Activated B cell treated with CpG ODN at 0.5 μM for 24 hours (primary cell): ENCODE results near the gene INPP4B. TPM values are rescaled to one million over a fixed set of nuclear protein-coding genes. Genes with fewer than 3 reads are reported as not detected.

Experiments used
- ATAC-seq: fragments of 200-7000 bp; cut with Tn5 transposase; one replicate; pipeline ENCODE4 v1.10.0; 2021; ENCODE audit warnings: low read depth, mild to moderate bottlenecking, moderate library complexity
- CTCF ChIA-PET: fragments of 350-600 bp; sonication (Branson Sonifier 250); formaldehyde crosslinking; loops from one replicate; lab custom pipeline; 2021; ENCODE audit warnings: antibody characterized with exemption; lab: Charles Lee
- POLR2A ChIA-PET: fragments of 350-600 bp; sonication (Branson Sonifier 250); formaldehyde crosslinking; loops from one replicate; lab custom pipeline; 2021; ENCODE audit warnings: antibody characterized with exemption; lab: Charles Lee
- DNase-seq: peaks from one replicate; pipeline ENCODE4 v3.0.0; 2022
- H3K27ac Mint-ChIP-seq: one replicate; pipeline ENCODE4 v1.8.0; 2020; ENCODE audit warnings: mixed read lengths
- H3K27me3 Mint-ChIP-seq: one replicate; pipeline ENCODE4 v1.8.0; 2021; ENCODE audit warnings: mixed read lengths
- H3K36me3 Mint-ChIP-seq: one replicate; pipeline ENCODE4 v1.8.0; 2021; ENCODE audit warnings: low read depth, mixed read lengths
- H3K4me1 Mint-ChIP-seq: one replicate; pipeline ENCODE4 v1.8.0; 2021; ENCODE audit warnings: mixed read lengths
- H3K4me3 Mint-ChIP-seq: one replicate; pipeline ENCODE4 v1.8.0; 2020; ENCODE audit warnings: mild to moderate bottlenecking, mixed read lengths
- H3K9me3 Mint-ChIP-seq: one replicate; pipeline ENCODE4 v1.8.0; 2020; ENCODE audit warnings: mixed read lengths
- intact Hi-C: fragments of 100-400 bp; cut with micrococcal nuclease; formaldehyde crosslinking; loops from one replicate; pipeline ENCODE4 v1.15.1; 2024
- total RNA-seq: library from RNA; stranded (reverse); gene quantifications from 2 replicates; pipeline ENCODE4 v1.2.3, GENCODE V29; 2022
- TF ChIP-seq, protein P1 (sequence below): fragments of 200-600 bp; IDR thresholded peaks from one replicate; pipeline ENCODE4 v1.8.0; 2022; ENCODE audit warnings: antibody characterized with exemption, mild to moderate bottlenecking

INPP4B gene
- total RNA-seq, 1 donor from 2014 or later = 0.11 TPM

DNA sequence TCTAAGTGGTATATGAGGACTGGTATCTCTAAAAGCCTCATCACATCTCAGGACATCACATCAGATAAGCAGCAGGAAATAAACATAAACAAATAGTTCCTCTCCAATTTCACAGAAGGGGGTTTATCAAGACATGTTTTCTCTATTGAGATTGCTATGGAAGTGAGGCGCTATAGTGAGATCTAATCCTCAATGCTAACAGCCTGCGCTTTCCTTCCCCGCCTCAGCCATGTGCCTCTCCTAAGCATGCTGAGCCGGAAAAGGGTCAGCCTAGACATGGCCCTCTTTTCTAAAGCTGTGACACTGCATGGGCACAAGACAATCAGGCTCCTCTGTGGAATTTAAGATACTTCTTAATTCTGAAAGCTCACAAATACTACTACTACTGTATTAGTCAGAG, 286.1 kb downstream of the INPP4B start:
- H3K27me3 Mint-ChIP-seq = no peaks in the 10 kb centered on the region
- H3K4me1 Mint-ChIP-seq = no peaks in the 10 kb centered on the region
- TF ChIP-seq, protein P1, sequence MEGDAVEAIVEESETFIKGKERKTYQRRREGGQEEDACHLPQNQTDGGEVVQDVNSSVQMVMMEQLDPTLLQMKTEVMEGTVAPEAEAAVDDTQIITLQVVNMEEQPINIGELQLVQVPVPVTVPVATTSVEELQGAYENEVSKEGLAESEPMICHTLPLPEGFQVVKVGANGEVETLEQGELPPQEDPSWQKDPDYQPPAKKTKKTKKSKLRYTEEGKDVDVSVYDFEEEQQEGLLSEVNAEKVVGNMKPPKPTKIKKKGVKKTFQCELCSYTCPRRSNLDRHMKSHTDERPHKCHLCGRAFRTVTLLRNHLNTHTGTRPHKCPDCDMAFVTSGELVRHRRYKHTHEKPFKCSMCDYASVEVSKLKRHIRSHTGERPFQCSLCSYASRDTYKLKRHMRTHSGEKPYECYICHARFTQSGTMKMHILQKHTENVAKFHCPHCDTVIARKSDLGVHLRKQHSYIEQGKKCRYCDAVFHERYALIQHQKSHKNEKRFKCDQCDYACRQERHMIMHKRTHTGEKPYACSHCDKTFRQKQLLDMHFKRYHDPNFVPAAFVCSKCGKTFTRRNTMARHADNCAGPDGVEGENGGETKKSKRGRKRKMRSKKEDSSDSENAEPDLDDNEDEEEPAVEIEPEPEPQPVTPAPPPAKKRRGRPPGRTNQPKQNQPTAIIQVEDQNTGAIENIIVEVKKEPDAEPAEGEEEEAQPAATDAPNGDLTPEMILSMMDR = no peak
- DNase-seq = no peak
- no peak overlapping the region for H3K27ac Mint-ChIP-seq
- no peaks in the 10 kb centered on the region for H3K36me3 Mint-ChIP-seq
- H3K9me3 Mint-ChIP-seq = no peaks in the 10 kb centered on the region
- no peak for ATAC-seq
- no peak overlapping the region for H3K4me3 Mint-ChIP-seq
- intact Hi-C loops = no loop called here
- ChIA-PET CTCF (no interaction called here), POLR2A (no interaction called here)

DNA sequence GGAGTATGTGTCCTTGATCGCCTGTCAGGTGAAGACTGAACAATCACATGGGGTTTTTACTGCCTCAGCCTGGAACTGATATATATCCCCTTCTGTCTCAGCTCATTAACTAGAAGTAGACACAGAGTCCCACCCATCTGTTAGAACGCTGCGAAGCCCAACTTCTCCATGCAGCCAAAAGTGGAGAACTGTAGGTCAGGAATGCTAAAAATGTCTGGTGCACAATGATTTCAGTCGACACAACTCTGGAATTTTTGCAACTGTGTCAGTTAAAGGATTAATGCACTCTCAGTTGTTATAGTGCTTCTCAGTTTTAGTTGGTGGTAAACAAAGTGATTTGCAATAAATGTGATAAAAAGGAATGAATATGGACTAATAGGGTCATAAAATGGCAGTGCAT, 287.2 kb downstream of the INPP4B start:
- no peaks in the 10 kb centered on the region for H3K36me3 Mint-ChIP-seq
- TF ChIP-seq, protein P1 = no peak
- no peaks in the 10 kb centered on the region for H3K4me1 Mint-ChIP-seq
- intact Hi-C loops = no loop called here
- H3K4me3 Mint-ChIP-seq = no peak overlapping the region
- DNase-seq (no peak), ATAC-seq (no peak)
- H3K27me3 Mint-ChIP-seq = no peaks in the 10 kb centered on the region
- H3K27ac Mint-ChIP-seq = no peak overlapping the region
- ChIA-PET CTCF (no interaction called here), POLR2A (no interaction called here)
- no peaks in the 10 kb centered on the region for H3K9me3 Mint-ChIP-seq

DNA sequence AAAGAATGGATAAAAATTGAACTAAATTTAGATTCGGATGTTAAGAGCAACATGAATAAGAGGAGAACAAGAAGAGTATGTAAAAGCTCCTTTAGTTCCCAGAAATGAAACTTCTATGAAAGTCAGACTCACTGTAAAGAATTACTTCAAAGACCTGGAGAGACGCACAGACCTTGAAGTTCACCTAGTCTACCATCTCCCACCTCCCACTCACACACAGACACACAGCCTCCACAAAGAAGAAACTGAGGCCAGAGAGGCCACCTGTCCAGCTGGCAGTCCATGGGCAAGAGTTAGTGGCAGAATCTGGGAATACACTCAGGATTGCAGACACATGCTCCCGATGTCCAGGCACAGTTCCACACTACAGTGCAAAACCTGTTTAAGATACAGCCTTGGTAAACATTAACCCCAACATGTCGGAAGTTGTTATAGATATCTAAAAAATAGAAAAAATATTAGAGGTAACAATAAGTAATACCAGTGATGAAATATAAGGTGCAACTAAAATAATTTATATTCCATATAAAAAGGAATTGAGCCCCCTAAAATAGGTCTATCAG, 288.8 kb downstream of the INPP4B start:
- intact Hi-C loops = no loop called here
- ATAC-seq (no peak), DNase-seq (no peak)
- H3K36me3 Mint-ChIP-seq = no peaks in the 10 kb centered on the region
- no peaks in the 10 kb centered on the region for H3K27me3 Mint-ChIP-seq
- TF ChIP-seq, protein P1 = no peak
- CTCF ChIA-PET = interaction anchor here (0.6 kb wide), 1 partner anchor 10 kb away, joined by 3 read pairs; no protein-coding TSS in a partner anchor
- no peaks in the 10 kb centered on the region for H3K9me3 Mint-ChIP-seq
- H3K27ac Mint-ChIP-seq = no peak overlapping the region
- no peak overlapping the region for H3K4me3 Mint-ChIP-seq
- POLR2A ChIA-PET = no interaction called here
- H3K4me1 Mint-ChIP-seq = no peaks in the 10 kb centered on the region

DNA sequence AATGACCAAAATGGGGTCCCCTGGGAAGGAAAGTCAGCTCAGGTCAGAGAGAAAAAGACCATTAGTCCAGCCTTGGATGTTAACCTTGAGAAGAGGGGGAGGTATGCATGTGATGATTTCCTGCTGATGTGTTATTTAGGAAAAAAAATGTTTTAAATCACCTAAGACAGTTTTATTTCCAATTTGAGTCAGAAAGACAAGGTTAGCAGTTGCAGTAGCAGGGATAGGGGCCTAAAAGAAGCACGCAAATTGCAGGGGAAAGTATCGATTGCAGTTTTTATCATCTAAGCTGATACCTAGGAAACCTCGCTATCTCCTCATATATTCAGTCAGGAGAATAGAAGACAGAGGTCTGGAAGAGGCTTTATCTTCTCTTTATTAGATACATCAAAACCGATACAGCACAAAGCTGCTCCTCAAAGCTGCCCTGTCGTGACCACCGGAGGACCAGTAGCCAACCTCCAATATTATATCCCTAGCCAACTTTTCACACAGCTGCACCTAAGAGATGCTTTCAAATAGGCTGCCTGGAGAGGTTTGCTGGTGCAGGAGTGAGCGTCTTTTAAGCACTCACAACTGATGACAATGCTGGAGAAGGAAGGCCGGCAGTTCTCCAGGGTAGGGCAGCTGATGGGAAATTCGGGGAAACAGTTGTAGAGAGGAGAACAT, 289.4 kb downstream of the INPP4B start:
- Mint-ChIP-seq H3K4me3 (no peak overlapping the region), H3K27me3 (no peaks in the 10 kb centered on the region), H3K27ac (no peak overlapping the region), H3K9me3 (no peaks in the 10 kb centered on the region), H3K36me3 (no peaks in the 10 kb centered on the region), H3K4me1 (no peaks in the 10 kb centered on the region)
- POLR2A ChIA-PET = no interaction called here
- CTCF ChIA-PET = no interaction called here
- no peak for DNase-seq
- no peak for ATAC-seq
- intact Hi-C loops = no loop called here
- TF ChIP-seq, protein P1 = no peak

DNA sequence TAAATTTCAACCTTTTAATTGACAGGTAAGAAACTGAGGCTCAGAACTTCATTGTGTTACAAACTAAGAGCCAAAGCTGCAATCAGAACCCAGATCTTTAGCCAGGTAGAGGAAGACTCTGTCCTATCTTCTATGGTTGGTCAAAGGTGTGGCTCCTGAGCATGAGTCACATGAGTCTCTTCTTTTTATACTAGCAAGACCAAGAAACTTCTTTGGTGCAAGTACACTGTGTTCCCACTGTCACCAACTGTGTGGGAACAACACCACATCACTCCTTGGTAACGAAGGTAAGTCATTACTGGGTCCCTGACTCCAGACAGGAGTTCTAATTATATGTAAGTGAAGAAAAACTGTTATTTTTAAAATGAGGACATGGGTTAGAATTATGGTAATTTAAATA, 290.1 kb downstream of the INPP4B start:
- POLR2A ChIA-PET = no interaction called here
- no peak for DNase-seq
- H3K4me1 Mint-ChIP-seq = no peaks in the 10 kb centered on the region
- CTCF ChIA-PET = no interaction called here
- no peaks in the 10 kb centered on the region for H3K27me3 Mint-ChIP-seq
- no peak for ATAC-seq
- no peak overlapping the region for H3K27ac Mint-ChIP-seq
- no peaks in the 10 kb centered on the region for H3K9me3 Mint-ChIP-seq
- no peak overlapping the region for H3K4me3 Mint-ChIP-seq
- intact Hi-C loops = no loop called here
- TF ChIP-seq, protein P1 = no peak
- H3K36me3 Mint-ChIP-seq = no peaks in the 10 kb centered on the region
